Tibial nerve (tissue), 4 donors: ENCODE results near the gene ANKRD1. TPM values are rescaled to one million over a fixed set of nuclear protein-coding genes. Genes with fewer than 3 reads are reported as not detected.
A peak's percentile ranks its signal among the peaks of the same experiment; 100 is the strongest.

ENCODE experiments used
- DNase-seq, 2 donors: peaks; one replicate each; pipeline ENCODE4 v3.0.0-alpha.2; 2019; ENCODE audit warnings: low spot score in 2 of 2
- H3K27ac ChIP-seq, 4 donors: fragments of 200-600 bp; sonication (generic) in 3 of 4; one replicate each; pipeline ENCODE4 v1.5.1; 2017 to 2019; ENCODE audit warnings: mild to moderate bottlenecking in 1 of 4
- H3K27me3 ChIP-seq, 2 donors: fragments of 200-600 bp; sonication (generic) in 1 of 2; one replicate each; pipeline versions ENCODE4 v1.5.1 to v1.6.0; 2017 to 2019
- H3K36me3 ChIP-seq, 3 donors: fragments of 200-600 bp; sonication (generic); one replicate each; pipeline ENCODE4 v1.5.1; 2018 to 2019
- H3K4me1 ChIP-seq, 4 donors: fragments of 200-600 bp; sonication (generic) in 3 of 4; one replicate each; pipeline ENCODE4 v1.5.1; 2017 to 2019
- H3K4me3 ChIP-seq, 4 donors: fragments of 200-600 bp; sonication (generic) in 3 of 4; one replicate each; pipeline ENCODE4 v1.5.1; 2017 to 2019; ENCODE audit warnings: mild to moderate bottlenecking in 1 of 4, moderate library complexity in 1 of 4
- H3K9me3 ChIP-seq, 4 donors: fragments of 200-600 bp; sonication (generic) in 3 of 4; one replicate each; pipeline ENCODE4 v1.5.1; 2017 to 2019
- EP300 ChIP-seq, 2 donors: sonication (generic); formaldehyde crosslinking; IDR thresholded peaks; one replicate each; pipeline ENCODE4 v1.6.1; 2017; ENCODE audit warnings: antibody characterized with exemption in 2 of 2, mild to moderate bottlenecking in 1 of 2
- POLR2A ChIP-seq, 2 donors: fragments of 450-650 bp; IDR thresholded peaks; one replicate each; pipeline ENCODE4 v1.6.1; 2017; ENCODE audit warnings: antibody characterized with exemption in 2 of 2, mild to moderate bottlenecking in 2 of 2, moderate library complexity in 2 of 2
- WGBS, 2 donors: methylation state at CpG; one replicate each; pipeline ENCODE4 v1.1.5; 2018; 5-methylcytosine and 5-hydroxymethylcytosine counted together
- total RNA-seq, 4 donors: library from RNA; depleted of rRNA; stranded (reverse); fragments of >200 nt; gene quantifications; one replicate each; pipeline ENCODE4 v1.1.0, GENCODE V29; 2016
- TF ChIP-seq, protein P1 (sequence below), 5 experiments: fragments of 200-600 bp in 3 of 5; fragments of 450-650 bp in 2 of 5; sonication (generic) in 3 of 5; IDR thresholded peaks; one replicate each; pipeline ENCODE4 v1.5.1; 2016 to 2019; ENCODE audit warnings: antibody characterized with exemption in 5 of 5, mild to moderate bottlenecking in 3 of 5, moderate library complexity in 2 of 5

Gene ANKRD1
- total RNA-seq, 4 donors from 2014 or later = not detected

DNA sequence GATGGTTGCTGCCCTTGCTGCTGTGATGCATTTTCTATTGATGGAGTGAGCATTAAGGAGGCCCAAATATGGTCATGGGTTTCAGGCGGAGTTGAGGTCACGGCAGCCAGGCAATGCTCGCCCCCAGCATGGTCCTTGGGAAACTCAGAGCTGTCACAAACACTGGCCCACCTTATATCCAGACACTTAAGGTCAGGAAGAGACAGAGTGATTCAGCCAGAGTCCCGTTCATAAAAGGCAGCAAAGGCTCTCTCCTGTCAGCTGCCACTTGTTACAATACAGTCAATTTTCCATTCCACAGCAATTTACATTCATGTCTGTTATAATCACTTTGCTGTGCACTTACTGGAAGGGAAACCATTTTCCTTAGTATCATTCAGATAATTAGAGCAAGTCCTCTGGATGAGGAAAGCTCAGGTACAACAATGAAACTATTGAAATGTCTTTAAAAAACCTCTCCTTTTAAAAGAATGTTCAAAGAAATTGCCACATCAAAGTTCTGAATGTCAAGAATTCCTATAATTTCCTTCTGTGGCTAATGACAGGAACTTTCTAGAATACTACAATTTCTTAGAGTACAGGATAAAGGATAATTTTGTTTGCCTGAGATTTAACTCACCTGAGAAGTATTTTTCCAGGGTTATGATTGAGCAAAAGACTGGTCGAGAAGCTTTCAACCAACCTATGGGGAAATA is 14.8 kb upstream of the ANKRD1 start:
- Histone ChIP-seq H3K27ac (no peak overlapping the region), H3K36me3 (no peaks in the 10 kb centered on the region), H3K9me3 (no peaks in the 10 kb centered on the region), H3K4me1 (peaks cover 0 to 9% (median 0%) of the 10 kb centered on the region in 4 donors), H3K27me3 (no peaks in the 10 kb centered on the region), H3K4me3 (no peak overlapping the region)
- 46 to 47% methylated on average over 5 of the region's 5 CpGs for WGBS, 2 donors
- no peak for DNase-seq
- TF ChIP-seq POLR2A (IDR thresholded peaks at IDR 0.05) (no peak), EP300 (IDR thresholded peaks at IDR 0.05) (no peak)
- TF ChIP-seq, protein P1, sequence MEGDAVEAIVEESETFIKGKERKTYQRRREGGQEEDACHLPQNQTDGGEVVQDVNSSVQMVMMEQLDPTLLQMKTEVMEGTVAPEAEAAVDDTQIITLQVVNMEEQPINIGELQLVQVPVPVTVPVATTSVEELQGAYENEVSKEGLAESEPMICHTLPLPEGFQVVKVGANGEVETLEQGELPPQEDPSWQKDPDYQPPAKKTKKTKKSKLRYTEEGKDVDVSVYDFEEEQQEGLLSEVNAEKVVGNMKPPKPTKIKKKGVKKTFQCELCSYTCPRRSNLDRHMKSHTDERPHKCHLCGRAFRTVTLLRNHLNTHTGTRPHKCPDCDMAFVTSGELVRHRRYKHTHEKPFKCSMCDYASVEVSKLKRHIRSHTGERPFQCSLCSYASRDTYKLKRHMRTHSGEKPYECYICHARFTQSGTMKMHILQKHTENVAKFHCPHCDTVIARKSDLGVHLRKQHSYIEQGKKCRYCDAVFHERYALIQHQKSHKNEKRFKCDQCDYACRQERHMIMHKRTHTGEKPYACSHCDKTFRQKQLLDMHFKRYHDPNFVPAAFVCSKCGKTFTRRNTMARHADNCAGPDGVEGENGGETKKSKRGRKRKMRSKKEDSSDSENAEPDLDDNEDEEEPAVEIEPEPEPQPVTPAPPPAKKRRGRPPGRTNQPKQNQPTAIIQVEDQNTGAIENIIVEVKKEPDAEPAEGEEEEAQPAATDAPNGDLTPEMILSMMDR (IDR thresholded peaks at IDR 0.05) = no peak

DNA sequence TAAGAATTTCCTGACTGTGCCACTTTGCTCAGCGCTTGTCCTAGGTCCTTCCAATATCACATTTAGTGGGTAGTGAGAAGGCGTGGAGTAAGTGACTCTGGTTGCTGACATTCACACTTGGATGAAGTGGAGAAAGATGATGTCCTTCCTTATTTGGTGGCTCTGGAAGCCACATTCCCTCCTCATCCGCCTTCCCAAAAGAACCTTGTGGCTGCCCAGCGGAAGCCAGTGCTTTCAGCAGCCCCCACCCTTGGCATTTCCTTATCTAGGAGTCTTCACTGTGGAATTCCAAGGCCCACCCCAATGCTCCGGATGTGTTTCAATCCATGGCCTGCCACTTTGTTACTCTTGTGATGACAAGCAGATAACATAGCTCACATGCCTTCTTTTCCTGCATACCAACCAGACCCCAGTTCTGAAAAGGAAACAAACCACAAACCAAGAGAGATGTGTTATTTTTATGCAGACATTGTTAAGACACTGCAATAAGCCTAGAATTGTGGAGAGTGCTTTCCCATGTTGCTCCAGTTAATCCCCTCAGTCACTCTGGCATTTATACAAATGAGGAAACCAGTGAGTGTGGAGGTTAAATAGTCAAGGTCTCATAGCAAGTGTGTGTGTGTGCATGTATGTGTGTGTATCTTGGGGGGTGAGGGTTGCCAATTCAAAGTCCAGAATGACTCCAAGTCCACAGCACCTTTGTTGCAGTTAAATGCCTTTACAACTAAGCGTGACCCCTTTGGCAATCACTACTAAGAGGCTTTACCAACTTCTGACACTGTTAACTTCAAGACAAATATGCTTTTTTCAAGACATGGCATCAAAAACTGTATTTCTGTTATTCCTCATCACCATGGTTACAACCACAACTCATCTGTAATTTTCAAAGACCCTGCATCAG is 10.3 kb upstream of the ANKRD1 start:
- no peaks in the 10 kb centered on the region for H3K27me3 ChIP-seq
- peak overlapping the region in 3 of 4 donors; percentile 40 to 72 (median 69) for H3K27ac ChIP-seq
- no peaks in the 10 kb centered on the region for H3K36me3 ChIP-seq
- H3K4me3 ChIP-seq = no peak overlapping the region
- no peaks in the 10 kb centered on the region for H3K9me3 ChIP-seq
- H3K4me1 ChIP-seq = peaks cover 0 to 27% (median 0%) of the 10 kb centered on the region in 4 donors
- 52 to 54% methylated on average over 6 of the region's 6 CpGs for WGBS, 2 donors
- no peak for TF ChIP-seq POLR2A (IDR thresholded peaks at IDR 0.05)
- TF ChIP-seq EP300 (IDR thresholded peaks at IDR 0.05) = no peak
- TF ChIP-seq, protein P1 (IDR thresholded peaks at IDR 0.05) = no peak
- peak in 1 of 2 donors; percentile 7 for DNase-seq

DNA sequence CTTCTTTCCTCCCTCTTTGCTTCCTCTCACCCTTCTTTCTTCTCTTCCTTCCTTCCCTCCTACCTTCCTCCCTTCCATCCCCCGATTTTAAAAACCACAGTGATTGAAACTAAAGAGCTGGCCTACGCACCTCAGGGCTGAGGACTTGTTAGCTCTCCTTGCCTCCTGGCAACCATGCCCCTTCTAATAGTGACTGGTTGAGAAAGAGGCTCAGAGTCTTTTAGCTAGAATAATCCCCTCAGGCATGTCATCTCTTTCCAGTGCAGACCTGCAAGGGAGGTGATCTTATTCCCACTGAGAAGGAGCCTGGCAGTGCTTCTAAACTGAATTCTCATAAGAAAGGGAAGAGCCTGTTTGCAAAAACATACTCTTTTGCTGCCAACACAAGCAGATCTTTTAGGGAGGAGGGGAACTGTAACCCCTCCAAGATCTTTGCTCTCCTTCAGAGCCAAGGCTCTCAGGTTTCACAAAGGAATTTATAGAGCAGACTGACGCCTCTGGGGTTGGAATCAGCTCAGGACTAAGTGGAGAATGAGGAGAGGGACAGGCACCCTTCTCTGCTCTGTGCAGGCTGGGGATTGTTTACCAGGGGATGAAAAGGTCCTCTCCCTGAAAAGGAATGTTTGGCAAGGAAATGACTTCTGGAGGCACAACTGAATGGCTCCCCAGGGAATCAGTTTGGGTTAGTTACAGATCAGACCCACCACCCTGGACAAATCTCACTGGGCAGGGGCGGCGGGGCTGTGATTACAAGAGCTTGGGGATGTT is 9.4 kb upstream of the ANKRD1 start:
- Histone ChIP-seq H3K9me3 (no peaks in the 10 kb centered on the region), H3K27ac (peak overlapping the region in 3 of 4 donors; percentile 40 to 72 (median 69)), H3K4me1 (peaks cover 0 to 27% (median 0%) of the 10 kb centered on the region in 4 donors), H3K36me3 (no peaks in the 10 kb centered on the region), H3K4me3 (no peak overlapping the region), H3K27me3 (no peaks in the 10 kb centered on the region)
- DNase-seq = no peak
- 31 to 42% methylated on average over 5 of the region's 5 CpGs for WGBS, 2 donors
- TF ChIP-seq POLR2A (IDR thresholded peaks at IDR 0.05) (no peak), EP300 (IDR thresholded peaks at IDR 0.05) (peak in 1 of 2 donors; percentile 20)
- TF ChIP-seq, protein P1 (IDR thresholded peaks at IDR 0.05) = no peak

DNA sequence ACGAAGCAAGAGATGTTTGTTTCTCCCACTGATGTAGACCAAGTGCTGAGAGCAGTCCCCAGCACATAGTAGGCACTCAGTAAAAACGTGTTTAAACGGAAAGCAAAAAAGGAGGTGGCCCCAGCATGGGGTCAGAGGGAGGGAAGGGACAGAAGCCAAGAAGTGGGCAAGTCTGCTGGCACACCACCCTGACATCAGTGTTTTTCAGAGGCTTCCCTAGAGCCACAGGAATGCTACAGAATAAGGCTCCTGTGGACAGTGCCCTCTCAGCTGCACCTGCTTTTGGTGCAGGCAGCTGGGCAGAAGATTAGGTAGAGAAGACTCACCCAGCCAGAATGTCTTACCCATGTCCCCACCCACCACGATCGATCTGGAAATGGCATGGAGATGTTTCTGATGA is 8.3 kb upstream of the ANKRD1 start:
- Histone ChIP-seq H3K27ac (peak overlapping the region in 1 of 4 donors; percentile 72), H3K4me1 (peaks cover 0 to 27% (median 0%) of the 10 kb centered on the region in 4 donors), H3K36me3 (no peaks in the 10 kb centered on the region), H3K9me3 (no peaks in the 10 kb centered on the region), H3K27me3 (no peaks in the 10 kb centered on the region), H3K4me3 (no peak overlapping the region)
- WGBS, 2 donors = 65 to 74% methylated on average over 5 of the region's 5 CpGs
- DNase-seq = no peak
- TF ChIP-seq EP300 (IDR thresholded peaks at IDR 0.05) (no peak), POLR2A (IDR thresholded peaks at IDR 0.05) (no peak)
- TF ChIP-seq, protein P1 (IDR thresholded peaks at IDR 0.05) = no peak
